ENCODE data around the gene OSBPL3. TPM values are rescaled to one million over a fixed set of nuclear protein-coding genes. Genes with fewer than 3 reads are reported as not detected.

The OSBPL3 gene
- total and polyA plus RNA-seq, 11 donors, result 1.5 to 14.3 (median 4.9) TPM

DNA sequence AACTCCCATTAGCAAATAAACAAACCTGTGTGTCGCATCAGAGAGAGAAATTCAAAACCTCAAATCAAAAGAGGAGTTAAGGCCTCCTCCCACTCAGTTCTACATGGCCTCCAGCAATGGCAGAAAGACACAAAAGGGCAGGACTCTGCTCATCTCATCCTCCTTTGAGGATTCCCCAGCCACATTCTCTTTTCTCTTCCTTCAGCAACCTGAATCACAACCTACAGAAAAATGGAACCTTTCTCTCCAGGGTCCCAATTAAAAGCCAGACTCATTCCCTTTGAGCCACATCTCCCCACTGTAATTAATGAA is 7.9 kb downstream of the OSBPL3 start:
- no peaks in the 10 kb centered on the region for H3K36me3 ChIP-seq
- intact Hi-C loops (cut with DNase I), result no loop called here
- H3K27ac ChIP-seq, result no peak overlapping the region
- ATAC-seq (no peak), DNase-seq (no peak)
- 45 to 74% (median 60%) methylated on average over 1 of the region's 1 CpG for WGBS, 4 donors
- no peaks in the 10 kb centered on the region for H3K9me3 ChIP-seq
- H3K27me3 ChIP-seq, result no peaks in the 10 kb centered on the region
- H3K4me1 ChIP-seq, result peaks cover 0 to 18% (median 0%) of the 10 kb centered on the region in 12 donors
- TF ChIP-seq POLR2A (IDR thresholded peaks at IDR 0.05) (no peak), CTCF (IDR thresholded peaks at IDR 0.05) (no peak)
- no peak overlapping the region for H3K4me3 ChIP-seq

GRCh38 chr7:24971333-24972165 is 8.4 kb downstream of the OSBPL3 start:
- no peaks in the 10 kb centered on the region for H3K9me3 ChIP-seq
- H3K27ac ChIP-seq, result no peak overlapping the region
- H3K36me3 ChIP-seq, result no peaks in the 10 kb centered on the region
- 58 to 68% (median 63%) methylated on average over 9 of the region's 9 CpGs for WGBS, 4 donors
- peaks cover 0 to 15% (median 0%) of the 10 kb centered on the region in 12 donors for H3K4me1 ChIP-seq
- no peak overlapping the region for H3K4me3 ChIP-seq
- H3K27me3 ChIP-seq, result no peaks in the 10 kb centered on the region
- ATAC-seq (peak in 2 of 4 donors; percentile 43 to 48), DNase-seq (no peak)
- TF ChIP-seq POLR2A (IDR thresholded peaks at IDR 0.05), result no peak
- TF ChIP-seq CTCF (IDR thresholded peaks at IDR 0.05), result no peak
- intact Hi-C loops (cut with DNase I), result no loop called here

GRCh38 chr7:24970676-24971075 is 9.3 kb downstream of the OSBPL3 start:
- H3K36me3 ChIP-seq, result no peaks in the 10 kb centered on the region
- ATAC-seq, result no peak
- no peaks in the 10 kb centered on the region for H3K9me3 ChIP-seq
- no peak overlapping the region for H3K27ac ChIP-seq
- WGBS, 4 donors, result 82 to 86% (median 84%) methylated on average over 4 of the region's 4 CpGs
- peaks cover 0 to 23% (median 0%) of the 10 kb centered on the region in 12 donors for H3K4me1 ChIP-seq
- DNase-seq, result no peak
- no peak overlapping the region for H3K4me3 ChIP-seq
- no peaks in the 10 kb centered on the region for H3K27me3 ChIP-seq
- intact Hi-C loops (cut with DNase I), result no loop called here
- TF ChIP-seq POLR2A (IDR thresholded peaks at IDR 0.05) (no peak), CTCF (IDR thresholded peaks at IDR 0.05) (no peak)

GRCh38 chr7:24968165-24968564 is 11.8 kb downstream of the OSBPL3 start:
- Histone ChIP-seq H3K36me3 (no peaks in the 10 kb centered on the region), H3K27me3 (no peaks in the 10 kb centered on the region), H3K27ac (no peak overlapping the region), H3K4me3 (no peak overlapping the region), H3K9me3 (no peaks in the 10 kb centered on the region), H3K4me1 (peaks cover 0 to 45% (median 0%) of the 10 kb centered on the region in 12 donors)
- intact Hi-C loops (cut with DNase I), result no loop called here
- WGBS, 4 donors, result 82 to 85% (median 84%) methylated on average over 9 of the region's 9 CpGs
- TF ChIP-seq POLR2A (IDR thresholded peaks at IDR 0.05), result no peak
- DNase-seq, result no peak
- ATAC-seq, result no peak

DNA sequence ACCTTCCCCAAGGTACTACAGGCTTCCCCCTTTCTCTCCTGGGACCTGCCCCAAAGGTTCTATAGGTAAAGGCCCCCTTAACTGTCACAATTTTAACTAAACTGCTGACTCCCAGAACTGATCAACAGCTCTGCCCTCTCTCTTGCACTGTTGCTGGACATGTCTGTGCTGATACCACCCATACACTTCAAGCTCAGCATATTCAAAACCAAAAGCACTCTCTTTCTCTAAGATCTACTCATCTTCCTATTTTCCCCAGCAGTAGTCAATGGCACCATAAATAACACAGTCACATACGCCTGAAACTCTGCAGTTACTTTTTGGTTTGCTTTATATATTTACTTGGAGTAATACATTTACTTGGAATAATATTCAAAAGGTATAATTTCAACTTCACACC is 12.3 kb downstream of the OSBPL3 start:
- intact Hi-C loops (cut with DNase I), result no loop called here
- H3K27ac ChIP-seq, result no peak overlapping the region
- no peaks in the 10 kb centered on the region for H3K27me3 ChIP-seq
- no peak overlapping the region for H3K4me3 ChIP-seq
- ATAC-seq (no peak), DNase-seq (no peak)
- 77 to 80% (median 78%) methylated on average over 1 of the region's 1 CpG for WGBS, 4 donors
- no peaks in the 10 kb centered on the region for H3K9me3 ChIP-seq
- H3K4me1 ChIP-seq, result peaks cover 0 to 49% (median 0%) of the 10 kb centered on the region in 12 donors
- TF ChIP-seq POLR2A (IDR thresholded peaks at IDR 0.05) (no peak), CTCF (IDR thresholded peaks at IDR 0.05) (no peak)
- H3K36me3 ChIP-seq, result no peaks in the 10 kb centered on the region

Data from heart left ventricle (tissue), 16 donors.